Hematopoietic multipotent progenitor cell treated with erythropoietin and hydrocortisone succinate and interleukin-3 and kit ligand, for 4 days (in vitro differentiated cells): Measurements from ENCODE around the gene INAFM1.

Experiments used
- DNase-seq: peaks from one replicate; pipeline ENCODE4 v3.0.0-alpha.2; 2015

INAFM1 gene

DNA sequence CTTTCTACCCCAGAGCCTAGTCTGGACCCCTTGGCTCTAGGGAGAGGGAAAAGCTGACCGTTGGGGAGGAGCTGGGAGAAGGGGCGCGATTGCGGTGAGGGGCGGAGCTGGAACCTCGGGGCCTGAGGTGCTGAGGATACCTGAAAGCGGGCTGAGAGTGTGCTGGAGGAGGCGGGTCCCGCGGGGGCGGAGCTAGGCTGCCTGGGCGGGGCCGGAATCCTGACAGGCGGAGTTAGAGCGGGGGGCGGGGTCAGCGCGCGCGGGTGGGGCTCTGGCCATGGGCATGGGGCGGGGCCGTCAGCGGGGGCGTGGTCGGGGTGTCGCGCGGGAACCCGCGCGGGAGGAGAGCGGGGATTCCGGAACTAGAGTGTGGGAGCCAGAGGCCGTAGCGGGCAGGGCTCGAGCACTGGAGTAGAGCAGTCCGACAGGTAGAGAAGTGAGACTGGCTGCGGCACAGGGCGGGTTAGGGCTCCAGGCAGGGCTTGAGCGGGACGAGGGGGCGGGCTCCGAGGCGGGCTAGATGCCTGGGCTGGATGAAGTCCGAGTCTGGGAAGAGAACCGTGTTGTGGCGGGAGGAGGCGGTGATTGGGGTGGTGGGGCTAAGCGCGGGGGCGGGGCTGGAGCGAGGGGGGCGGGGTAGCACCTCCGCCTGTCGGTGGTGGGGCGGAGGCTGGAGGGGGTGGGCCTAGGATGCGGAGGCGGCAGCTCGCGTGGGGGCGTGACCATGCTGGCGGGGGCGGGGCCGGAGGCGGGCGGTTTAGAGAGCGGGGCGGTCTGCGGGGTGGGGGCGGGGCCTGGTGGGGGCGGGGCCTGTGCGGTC, at the start of gene INAFM1:
Gene INAFM1 (plus strand): TSS at position 815 of the 820 bp plus-strand sequence. CDS start 35 bp downstream, outside the sequence.
- DNase-seq, result peak; percentile 97

DNA sequence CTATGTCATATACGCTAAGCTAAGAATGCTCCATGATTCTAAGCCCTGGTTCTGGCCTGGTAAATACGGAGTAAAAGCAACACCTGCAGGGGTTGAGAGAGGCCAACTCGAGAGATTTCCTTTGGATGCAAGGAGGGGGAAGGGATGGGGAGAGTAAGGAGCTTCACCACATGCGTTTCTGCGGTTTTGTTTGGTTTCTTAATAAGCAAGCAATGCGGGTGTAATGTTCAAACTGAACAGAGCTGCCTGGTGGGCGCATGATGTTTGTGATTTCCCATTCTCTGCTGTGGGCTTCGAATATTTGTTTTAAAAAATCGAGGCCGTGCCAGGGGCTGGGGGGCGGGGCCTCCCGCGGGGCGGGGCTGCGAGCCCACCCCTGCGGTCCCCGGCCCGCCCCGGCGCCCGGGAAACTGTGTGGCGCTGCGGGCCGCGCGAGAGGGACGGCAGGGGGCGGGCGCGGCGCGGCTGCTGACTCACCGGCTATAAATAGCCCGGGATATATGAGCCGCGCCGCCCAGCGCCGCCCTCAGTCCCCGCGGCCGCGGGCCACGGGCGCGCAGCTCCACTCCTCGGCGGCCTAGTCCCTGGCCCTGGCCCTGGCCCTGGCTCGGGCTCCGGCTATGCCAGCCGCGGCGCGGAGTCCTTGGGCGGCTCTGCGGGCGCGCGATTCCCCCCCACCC, 48.8 kb upstream of the INAFM1 start:
- DNase-seq, result peak; percentile 94

DNA sequence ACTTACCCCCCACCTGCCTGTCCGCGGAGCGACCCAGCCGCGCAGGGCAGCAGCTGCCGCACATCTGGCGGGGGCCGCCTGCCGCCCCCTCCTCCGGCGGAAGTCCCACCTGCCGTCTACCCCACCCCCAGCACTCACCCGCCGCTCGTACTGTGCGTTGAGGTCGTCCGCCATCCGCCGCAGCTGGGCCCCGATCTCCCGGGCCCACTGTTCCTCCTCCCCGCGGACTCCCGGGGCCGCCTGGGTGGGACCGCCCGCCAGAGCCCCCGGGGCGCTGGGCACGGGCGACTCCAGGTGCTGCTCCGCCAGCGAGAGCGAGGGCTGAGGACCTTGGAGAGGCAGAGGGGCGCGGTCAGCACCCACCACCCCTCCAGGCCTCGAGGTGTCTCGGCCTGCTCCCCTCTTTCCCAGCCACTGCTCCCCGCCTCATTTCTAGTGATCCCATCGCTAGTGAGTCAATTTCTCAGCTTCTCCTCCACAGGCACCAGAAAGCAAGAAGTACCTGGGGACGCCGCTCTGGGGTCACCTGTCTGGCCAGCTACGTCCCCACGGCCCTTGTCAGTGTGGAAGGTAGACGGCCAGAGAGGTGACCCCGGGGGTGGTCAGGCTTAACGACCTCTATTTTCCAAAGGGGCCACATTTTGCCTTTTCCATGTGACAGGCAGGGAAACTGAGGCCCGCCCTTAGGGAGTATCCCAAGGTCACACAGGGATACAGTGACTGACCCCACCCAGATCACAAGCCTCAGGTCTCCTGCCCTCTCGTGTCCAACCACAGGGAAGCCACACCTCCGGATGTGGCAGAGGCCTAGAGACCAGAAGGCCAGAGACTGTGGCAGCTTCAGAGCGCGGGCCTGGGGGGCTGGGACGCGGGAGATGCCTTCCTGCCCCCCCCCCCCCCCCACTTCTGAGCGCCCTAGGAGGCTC, 48.0 kb upstream of the INAFM1 start:
- peak; percentile 97 for DNase-seq

DNA sequence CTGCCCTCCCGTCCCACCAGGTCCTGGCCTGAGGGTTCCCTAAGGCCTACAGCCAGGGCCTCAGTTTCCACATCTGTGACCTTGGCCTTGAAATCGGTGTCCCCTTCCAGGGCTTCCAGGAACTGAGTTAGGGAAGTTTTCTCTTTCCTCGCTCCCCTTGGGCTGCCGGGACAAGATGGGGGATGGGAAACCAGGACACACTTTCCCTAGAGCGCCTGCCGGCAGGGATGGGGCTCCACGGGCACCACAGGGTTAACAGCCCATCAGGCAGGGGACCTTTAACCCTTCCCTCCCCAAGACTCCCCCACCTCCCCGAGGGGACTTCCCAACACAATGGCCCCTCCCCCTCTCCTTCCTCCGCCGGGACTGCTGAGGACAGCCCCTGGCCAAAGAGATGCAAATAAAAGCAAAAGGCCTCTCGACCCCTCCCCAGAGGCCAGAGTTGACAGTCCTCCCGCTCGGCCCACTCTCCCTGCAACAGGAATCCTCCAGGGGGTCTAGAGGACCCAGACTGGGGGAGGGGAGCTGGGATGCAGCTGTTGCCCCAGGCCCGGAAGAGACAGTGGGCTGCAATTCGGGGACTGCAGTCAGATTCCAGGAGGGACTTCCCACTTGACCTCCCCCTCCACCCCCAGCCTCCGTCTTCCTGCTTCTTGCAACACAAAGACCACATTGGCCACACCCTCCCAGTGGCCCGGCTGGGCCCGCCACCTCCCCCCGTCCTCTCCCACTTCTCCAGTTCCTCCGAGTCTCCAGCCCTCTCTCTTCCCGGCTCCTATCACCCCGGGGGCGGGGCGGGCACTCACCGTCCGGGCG, 47.1 kb upstream of the INAFM1 start:
- peak; percentile 92 for DNase-seq

DNA sequence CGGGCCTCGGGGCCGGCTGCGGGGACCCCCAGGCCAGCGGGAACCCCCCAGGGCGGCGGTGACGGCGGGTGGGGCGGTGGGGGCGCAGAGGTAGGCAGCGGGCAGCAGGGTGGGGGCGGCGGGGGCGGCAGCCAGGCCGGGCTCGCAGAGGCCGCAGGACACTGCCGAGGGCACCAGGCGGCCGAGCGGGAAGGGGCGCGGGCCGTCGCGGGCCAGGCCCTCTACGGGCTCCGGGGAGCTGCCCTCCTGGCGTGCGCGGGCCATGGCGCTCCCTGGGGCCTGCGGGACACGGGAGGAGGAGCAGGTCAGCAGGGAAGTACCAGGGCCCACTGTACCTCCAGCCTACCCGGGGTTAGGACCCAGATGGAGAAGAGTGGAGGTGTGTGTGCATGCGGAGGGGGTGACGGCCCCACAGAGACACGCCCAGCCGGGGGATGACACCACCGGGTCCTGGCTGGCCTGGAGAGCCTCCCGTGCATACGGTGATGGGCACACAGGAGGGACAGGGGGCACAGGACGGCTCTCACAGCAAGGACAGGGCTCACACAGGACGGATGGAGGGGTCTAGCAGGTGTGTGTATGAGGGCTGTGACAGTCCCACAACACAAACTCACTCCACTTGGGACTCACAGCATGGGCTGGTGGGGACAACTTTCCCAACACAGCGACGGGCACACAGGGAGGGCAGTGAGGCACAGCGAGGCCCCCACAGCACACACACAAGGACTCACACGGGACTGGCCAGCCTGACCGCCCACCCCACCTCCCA, 46.3 kb upstream of the INAFM1 start:
- DNase-seq, result peak; percentile 74

DNA sequence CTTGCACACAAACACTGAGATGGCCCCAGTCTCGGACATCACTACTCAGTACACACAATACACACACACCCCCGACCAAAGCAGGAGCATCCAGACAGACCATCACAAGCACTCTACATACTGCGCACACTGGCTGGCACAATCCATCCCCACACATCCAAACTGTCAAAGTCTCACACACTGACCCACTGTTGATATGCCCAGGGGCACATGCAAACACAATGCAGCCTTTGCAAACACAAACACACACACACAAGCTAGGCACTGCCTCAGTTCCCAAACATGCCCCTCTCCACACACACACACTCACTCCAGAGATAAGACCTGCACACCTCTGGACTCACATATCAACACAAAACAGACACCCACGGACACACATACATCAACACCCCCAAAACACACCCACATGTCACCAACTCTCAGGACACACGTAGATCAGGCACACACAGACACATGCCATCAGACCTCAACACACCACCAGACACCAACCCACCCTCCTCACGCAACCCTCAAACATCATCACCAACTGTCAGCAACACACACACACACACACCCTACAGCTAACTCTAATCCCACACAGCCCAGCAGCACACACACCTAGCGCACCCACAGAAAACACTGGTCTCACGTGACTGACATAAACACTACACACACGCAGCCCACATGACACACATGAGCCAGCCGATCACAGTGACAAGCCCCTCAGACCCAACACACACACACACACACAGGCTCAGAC, 45.6 kb upstream of the INAFM1 start:
- DNase-seq, result peak; percentile 68

DNA sequence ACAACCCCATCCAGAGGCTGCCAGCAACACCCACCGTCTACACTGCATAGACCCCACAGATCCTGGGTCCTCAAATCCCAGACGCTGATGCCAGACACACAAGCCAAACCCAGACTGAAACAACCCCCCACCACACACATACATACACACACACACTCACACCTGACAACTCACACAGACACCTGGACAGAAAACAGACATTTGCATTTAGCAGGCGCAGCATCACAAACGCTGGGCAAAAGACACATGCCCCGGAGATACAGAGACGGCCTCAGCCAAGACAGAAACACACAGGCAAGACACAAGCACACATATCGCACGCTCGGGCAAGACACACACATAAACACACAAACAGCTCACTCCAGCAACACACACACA, 45.0 kb upstream of the INAFM1 start:
- peak; percentile 59 for DNase-seq

DNA sequence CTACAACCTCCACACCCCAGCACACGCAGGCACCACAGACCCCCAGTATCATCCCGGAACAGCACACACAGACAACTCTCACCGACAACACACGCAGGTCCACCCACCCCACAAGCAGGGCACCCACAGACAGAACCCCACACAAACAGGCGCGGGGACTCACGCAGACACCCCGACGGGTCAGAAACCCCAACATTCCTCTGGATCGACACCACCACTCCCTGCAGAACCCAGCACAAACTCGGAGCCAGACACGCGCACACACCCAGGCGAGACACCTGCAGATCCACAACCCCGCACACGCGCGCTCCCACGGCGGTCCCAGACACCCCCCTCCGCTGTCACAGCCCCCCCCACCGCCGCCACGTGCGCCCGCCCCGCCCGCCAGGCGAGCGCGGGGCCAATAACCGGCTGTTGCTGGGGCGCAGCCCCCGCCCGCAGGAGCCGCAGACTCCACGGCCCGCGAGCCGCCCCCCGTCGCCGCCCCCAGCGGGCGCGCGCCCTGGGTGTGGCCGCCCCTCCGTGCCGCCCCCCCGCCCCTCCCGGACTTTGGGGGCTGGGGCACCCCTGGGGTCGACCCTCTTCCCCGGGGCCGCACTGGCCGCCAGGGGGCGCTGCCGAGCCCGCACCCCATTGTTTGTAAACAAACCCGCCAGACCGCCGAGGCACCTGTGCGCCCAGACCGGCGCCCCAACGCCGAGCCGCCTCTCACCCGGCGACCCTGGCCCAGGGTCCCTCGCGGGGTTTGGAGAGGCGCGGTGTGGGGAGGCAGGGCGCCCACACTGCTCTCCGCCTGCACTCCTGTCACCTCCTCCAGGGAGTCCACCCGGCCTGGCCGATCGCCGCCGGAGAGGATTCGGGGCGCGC, 44.4 kb upstream of the INAFM1 start:
- peak; percentile 87 for DNase-seq

DNA sequence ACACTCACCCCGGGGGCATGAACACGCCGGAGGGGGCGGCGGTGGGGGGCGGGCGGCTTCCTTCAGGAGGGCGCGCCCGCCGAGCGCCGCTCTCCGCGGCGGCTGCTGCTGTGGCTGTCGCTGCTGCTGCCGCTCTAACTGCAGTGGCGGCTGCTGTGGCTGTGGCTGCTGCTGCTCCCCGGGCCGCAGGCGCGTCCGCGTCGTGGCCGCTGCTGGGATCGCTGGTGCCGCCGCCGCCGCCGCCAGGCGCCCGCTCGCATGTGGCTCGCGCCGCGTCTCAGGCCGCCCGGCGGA, 43.8 kb upstream of the INAFM1 start, which contains the start of gene BBC3:
Gene BBC3 (minus strand): TSS at position 279 of the 294 bp plus-strand sequence. CDS start 2,768 bp downstream, outside the sequence.
- no peak for DNase-seq

DNA sequence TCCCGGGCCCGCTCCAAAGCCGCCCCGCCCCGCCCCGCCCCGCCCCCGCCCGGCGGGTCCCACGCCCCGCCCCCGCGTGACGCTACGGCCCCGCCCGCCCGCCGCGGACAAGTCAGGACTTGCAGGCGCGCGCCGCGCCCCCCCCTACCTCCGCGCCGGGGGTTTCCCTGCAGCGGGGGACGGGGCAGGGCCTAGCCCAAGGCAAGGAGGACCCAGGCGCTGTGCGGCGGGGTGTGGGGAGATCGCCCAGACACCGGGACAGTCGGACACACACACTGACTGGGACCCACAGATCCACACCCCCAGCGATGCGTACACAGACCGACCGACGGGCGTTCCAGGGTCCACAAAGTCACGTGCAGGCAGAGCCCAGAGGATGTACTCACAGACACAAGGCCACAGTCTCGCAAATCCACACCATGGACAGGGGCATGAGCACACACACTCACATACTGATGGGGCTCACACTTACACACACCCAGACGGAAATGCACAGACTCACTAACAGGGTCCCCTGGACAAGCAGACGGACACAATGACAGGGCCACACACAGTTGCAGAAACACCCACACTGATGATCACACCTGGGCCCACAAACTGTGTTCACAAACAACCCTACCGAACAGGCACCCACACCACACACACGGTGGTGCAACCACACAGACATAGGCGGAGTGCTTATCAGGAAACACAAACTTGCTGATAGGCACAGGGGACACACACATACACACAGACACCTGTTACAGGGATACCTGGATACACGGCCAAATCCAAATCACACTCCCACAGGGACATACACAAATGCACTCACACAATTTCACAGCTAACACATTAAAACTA, 43.2 kb upstream of the INAFM1 start:
- DNase-seq, result peak; percentile 88

DNA sequence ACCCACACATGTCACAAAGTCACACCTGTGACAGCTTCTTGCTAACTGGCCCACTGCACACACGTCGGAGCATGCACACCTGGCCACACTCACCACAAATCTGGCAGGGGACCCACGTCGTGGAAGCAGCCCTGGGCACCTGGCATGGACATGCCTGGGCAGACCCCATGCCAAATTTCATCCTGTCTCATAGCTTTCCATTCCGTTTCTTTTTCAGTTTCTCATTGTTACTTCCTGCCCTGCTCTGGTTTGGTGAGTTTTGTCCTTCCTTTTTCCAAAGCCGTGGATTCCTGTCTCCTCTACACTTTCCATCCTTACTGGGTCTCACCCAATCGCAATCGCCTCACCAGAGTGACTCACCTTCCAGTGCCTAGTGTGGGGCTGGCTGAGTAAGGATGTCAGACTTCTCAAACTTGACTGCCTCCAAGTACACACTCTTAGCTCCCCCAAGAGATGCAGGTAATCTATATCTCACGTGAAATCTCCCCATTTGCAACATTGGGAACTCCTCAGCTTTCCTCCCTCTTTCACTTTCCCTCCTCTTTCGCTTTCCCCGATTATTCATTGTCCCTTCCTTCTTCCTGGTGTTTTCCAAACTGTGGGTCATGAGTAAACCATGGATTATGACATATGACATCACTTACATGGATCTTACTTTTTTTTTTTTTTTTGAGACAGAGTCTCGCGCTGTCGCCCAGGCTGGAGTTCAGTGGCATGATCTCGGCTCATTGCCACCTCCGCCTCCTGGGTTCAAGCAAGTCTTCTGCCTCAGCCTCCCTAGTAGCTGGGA, 42.1 kb upstream of the INAFM1 start:
- no peak for DNase-seq

DNA sequence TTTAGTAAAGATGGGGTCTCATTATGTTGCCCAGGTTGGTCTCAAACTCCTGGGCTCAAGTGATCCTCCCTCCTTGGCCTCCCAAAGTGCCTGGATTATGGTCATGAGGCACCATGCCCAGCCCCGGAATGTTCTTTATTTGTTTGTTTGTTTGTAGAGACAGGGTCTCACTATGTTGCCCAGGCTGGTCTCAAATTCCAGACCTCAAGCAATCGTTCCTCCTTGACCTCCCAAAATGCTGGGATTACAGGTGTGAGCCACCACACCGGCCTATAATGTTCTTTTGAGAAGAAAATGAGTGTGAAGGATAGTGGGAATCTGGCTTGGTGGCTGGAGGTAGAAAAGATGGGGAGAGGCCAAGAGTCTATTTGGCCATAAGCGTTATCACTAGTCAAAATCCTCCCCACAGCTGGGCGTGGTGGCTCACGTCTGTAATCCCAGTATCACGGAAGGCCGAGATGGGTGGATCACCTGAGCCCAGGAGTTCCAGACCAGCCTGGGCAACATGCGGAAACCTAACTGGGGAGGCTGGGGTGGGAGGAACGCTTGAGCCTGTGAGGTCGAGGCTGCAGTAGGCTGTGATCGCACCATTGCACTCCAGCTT, 38.5 kb upstream of the INAFM1 start:
- DNase-seq, result no peak

DNA sequence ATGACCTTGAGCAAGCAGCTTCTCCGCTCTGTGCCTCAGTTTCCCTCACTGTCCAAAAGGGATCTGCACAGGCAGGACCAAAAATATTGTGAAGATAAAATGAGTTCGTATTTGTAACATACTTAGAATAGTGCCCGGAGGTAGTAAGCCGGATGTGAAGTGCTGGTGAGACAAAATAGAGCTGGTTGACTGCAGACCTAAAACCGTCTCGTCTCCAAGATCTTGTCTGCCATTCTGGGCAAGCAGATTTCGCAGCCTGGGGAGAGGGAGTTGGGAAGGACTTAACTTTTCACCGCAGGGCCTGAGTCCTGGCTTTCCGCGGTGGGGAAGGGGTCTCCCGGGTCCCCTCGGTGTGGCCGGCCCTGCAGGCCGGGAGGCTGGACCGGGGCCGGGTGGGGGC, 35.5 kb upstream of the INAFM1 start:
- no peak for DNase-seq

DNA sequence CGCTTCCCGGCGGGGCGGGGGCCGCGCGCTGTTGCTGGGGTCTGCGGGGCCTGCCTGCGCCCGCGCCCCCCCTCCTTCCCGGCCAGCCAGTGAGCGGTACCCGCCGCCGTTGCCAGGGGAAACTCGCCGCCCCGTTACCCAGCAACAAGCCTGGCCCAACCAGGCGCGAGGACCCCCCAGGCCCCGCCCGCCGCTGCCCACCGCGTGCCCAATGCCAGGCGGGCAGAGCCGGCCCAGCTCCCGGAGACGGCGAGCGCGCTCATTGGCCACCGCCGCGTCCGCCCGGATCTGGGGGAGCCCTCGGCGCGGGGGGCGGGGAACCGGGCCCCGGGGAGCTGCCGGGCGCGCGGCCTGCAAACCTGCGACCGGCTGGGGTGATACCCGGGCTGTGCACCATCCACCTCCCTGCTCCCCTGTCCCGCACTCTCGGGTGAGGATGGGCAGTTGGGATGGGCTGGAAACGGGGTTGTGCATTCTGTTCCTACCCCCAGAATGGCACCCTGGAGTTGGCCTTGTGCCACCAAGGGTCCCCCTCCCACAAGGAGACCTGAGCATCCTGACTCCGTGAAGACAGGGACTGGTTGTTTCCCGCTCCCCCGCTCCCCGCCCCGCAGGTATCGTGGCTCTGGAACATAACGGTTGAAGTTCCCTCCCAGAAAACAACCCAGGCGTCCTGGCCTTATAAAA, 34.9 kb upstream of the INAFM1 start:
- peak; percentile 82 for DNase-seq

DNA sequence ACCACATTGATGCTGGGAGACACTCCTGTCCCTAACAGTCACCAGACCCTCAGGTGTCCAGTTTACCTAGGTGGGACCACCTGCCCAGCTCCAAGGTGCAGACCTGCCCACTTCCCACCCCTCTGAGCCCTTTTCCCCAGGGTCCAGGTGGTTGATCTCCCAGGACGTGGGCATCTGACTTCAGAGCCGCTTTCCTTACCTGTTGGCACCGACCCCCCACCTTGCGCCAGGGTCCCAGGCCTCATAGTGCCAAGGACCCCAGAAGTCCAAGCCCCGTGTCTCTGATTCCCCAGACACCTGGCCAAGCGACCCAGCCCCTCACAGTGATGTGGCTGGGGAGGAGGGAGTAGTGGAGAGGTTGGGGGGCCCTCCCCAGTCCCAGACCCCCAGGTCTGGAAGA, 34.1 kb upstream of the INAFM1 start:
- no peak for DNase-seq

DNA sequence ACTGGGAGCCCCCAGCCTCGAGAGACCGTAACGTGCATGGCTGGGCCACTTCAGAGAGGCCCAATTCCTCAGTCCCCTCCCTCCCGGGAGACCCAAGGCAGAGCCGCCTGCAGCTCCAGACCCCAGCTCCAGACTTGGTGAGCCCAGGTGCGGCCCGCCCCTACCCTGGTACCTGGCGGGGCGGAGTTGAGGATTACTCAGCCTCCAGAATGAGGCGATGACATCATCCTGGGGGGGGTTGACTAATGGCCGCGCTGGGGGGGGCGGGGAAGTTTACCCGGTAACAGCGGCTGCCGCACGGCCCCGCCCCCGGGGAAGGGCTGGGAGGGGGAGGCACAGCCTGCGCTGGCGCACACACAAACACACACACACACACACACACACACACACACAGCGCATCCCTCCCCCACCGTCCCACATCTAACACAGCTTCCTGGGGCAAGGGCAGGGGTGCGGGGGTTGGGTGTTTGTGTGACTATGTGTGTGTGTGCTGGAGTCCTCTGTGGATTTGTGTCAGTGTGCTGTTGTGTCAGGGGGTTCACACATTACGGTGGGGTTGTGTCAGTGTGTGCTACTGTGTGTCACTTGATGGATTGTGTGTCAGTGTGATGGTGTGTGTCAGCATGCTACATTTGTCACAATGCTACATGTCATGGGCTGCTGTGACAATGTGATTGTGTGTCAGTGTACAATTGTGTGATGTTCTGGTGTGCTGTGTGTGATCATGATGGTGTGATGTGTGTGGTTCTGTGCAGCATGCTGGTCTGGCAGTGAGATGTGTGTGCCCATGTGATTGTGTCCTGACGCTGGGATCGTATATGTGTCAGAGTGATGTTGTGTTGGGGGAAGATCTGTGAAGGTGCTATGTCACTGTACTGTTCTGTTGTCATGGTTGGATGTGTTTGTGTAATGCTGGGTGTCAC, 33.4 kb upstream of the INAFM1 start:
- peak; percentile 81 for DNase-seq
